Ascending aorta (tissue), 2 donors: ENCODE results near the gene ZNF221. TPM values are rescaled to one million over a fixed set of nuclear protein-coding genes. Genes with fewer than 3 reads are reported as not detected.

Experiments used
- DNase-seq, 2 donors: peaks; one replicate each; pipeline ENCODE4 v3.0.0-alpha.2; 2019; ENCODE audit warnings: low spot score in 2 of 2
- H3K27ac ChIP-seq, 2 donors: fragments of 200-600 bp; sonication (generic); one replicate each; pipeline ENCODE4 v1.5.1; 2016 to 2017; ENCODE audit warnings: mild to moderate bottlenecking in 1 of 2
- H3K27me3 ChIP-seq: fragments of 200-600 bp; sonication (generic); one replicate; pipeline ENCODE4 v1.5.1; 2017
- H3K36me3 ChIP-seq, 2 donors: fragments of 200-600 bp; sonication (generic); one replicate each; pipeline ENCODE4 v1.5.1; 2016
- H3K4me1 ChIP-seq, 2 donors: fragments of 200-600 bp; sonication (generic); one replicate each; pipeline ENCODE4 v1.5.1; 2016 to 2017; ENCODE audit warnings: mild to moderate bottlenecking in 1 of 2
- H3K4me3 ChIP-seq, 2 donors: fragments of 200-600 bp; sonication (generic); one replicate each; pipeline ENCODE4 v1.5.1; 2016 to 2017; ENCODE audit warnings: mild to moderate bottlenecking in 1 of 2
- H3K9me3 ChIP-seq, 2 donors: fragments of 200-600 bp; sonication (generic); one replicate each; pipeline ENCODE4 v1.5.1; 2016
- intact Hi-C: fragments of 100-400 bp; cut with DNase I; formaldehyde crosslinking; loops from one replicate; pipeline ENCODE4 v1.15.1; 2023
- total RNA-seq: library from RNA; depleted of rRNA; stranded (reverse); fragments of >200 nt; gene quantifications from one replicate; pipeline ENCODE4 v1.1.0, GENCODE V29; 2016
- TF ChIP-seq, protein P1 (sequence below), 3 experiments: fragments of 200-600 bp in 2 of 3; fragments of 450-650 bp in 1 of 3; sonication (generic) in 2 of 3; IDR thresholded peaks; one replicate each; pipeline ENCODE4 v1.5.1; 2016 to 2019; ENCODE audit warnings: antibody characterized with exemption in 3 of 3, mild to moderate bottlenecking in 1 of 3, moderate library complexity in 1 of 3

Gene ZNF221
- total RNA-seq, 1 donor from 2014 or later = 2.6 TPM

DNA sequence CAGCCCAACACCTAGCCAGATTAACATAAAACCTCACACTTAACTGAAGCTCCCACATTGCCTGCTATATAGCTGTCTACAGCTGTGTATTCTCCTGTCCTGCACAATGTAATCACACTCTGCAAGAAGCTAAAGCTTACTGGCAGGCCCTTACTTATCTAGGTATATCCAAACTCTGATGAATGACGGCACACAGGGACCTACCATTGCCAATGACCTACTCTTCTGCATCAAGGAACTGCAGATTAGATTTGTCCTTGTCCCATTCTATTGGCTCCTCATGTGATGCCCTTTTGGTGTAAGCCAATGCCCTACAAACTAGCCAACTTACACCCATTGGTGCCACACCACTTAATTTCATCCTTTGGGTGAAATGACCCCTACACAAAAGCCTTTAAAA, 42.4 kb upstream of the ZNF221 start:
- TF ChIP-seq, protein P1, sequence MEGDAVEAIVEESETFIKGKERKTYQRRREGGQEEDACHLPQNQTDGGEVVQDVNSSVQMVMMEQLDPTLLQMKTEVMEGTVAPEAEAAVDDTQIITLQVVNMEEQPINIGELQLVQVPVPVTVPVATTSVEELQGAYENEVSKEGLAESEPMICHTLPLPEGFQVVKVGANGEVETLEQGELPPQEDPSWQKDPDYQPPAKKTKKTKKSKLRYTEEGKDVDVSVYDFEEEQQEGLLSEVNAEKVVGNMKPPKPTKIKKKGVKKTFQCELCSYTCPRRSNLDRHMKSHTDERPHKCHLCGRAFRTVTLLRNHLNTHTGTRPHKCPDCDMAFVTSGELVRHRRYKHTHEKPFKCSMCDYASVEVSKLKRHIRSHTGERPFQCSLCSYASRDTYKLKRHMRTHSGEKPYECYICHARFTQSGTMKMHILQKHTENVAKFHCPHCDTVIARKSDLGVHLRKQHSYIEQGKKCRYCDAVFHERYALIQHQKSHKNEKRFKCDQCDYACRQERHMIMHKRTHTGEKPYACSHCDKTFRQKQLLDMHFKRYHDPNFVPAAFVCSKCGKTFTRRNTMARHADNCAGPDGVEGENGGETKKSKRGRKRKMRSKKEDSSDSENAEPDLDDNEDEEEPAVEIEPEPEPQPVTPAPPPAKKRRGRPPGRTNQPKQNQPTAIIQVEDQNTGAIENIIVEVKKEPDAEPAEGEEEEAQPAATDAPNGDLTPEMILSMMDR (IDR thresholded peaks at IDR 0.05) = no peak
- no peaks in the 10 kb centered on the region for H3K27me3 ChIP-seq
- no peak for DNase-seq
- intact Hi-C loops = no loop called here
- peaks cover 72 to 97% of the 10 kb centered on the region in 2 donors for H3K9me3 ChIP-seq
- no peak overlapping the region for H3K4me3 ChIP-seq
- no peak overlapping the region for H3K27ac ChIP-seq
- H3K36me3 ChIP-seq = peaks cover 4 to 6% of the 10 kb centered on the region in 2 donors
- no peaks in the 10 kb centered on the region for H3K4me1 ChIP-seq

DNA sequence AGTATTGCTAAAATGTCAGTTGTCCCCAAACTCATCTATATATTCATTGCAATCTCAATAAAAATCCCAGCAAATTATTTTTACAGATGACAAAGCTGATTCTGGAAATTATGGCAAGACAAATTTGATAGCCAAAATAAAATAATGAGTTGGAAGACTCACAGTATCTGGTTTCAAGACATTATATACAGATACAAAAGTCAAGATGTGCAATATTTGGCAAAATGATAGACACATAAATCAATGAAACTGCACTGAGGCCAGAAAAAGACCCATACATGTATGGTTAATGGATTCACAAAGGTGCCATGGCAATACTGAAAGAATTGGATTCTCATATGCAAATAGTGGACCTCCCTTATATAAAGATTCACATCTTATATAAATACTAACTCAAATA, 40.1 kb upstream of the ZNF221 start:
- Histone ChIP-seq H3K27me3 (no peaks in the 10 kb centered on the region), H3K9me3 (peaks cover 85 to 100% of the 10 kb centered on the region in 2 donors), H3K4me3 (no peak overlapping the region), H3K27ac (no peak overlapping the region), H3K36me3 (peaks cover 26 to 28% of the 10 kb centered on the region in 2 donors), H3K4me1 (no peaks in the 10 kb centered on the region)
- DNase-seq = no peak
- TF ChIP-seq, protein P1 (IDR thresholded peaks at IDR 0.05) = no peak
- intact Hi-C loops = no loop called here

DNA sequence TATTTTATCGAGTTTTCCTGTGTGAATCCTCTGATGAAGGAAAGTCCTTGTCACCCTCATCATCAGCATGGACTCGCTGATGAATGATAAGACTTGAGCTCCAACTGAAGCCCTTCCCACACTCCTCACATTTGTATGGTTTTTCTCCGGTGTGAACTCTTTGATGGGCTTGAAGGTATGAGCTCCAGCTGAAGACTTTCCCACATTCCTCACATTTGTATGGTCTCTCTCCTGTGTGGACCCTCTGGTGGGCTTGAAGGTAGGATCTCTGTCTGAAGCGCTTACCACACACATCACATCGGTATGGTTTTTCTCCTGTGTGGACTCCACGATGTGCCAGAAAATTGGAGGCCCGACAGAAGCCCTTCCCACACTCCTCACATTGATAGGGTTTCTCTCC, 37.6 kb upstream of the ZNF221 start:
- intact Hi-C loops = no loop called here

DNA sequence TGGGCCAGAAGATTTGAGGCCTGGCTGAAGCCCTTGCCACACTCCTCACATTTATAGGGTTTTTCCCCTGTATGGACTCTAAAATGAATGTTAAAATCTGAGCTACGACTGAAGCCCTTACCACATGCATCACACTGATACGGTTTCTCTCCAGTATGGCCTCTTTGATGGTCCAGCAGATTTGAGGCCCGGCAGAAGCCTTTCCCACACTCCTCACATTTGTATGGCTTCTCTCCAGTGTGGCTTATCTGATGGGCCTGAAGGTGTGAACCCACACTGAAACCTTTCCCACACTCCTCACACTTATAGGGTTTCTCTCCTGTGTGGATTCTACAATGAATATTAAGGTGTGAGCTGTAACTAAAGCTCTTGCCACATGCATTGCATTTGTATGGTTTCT, 37.0 kb upstream of the ZNF221 start:
- no peak for DNase-seq
- intact Hi-C loops = no loop called here
- TF ChIP-seq, protein P1 (IDR thresholded peaks at IDR 0.05) = no peak
- no peak overlapping the region for H3K4me3 ChIP-seq
- H3K9me3 ChIP-seq = peaks cover 87 to 100% of the 10 kb centered on the region in 2 donors
- peaks cover 58 to 60% of the 10 kb centered on the region in 2 donors for H3K36me3 ChIP-seq
- H3K27ac ChIP-seq = no peak overlapping the region
- no peaks in the 10 kb centered on the region for H3K27me3 ChIP-seq
- no peaks in the 10 kb centered on the region for H3K4me1 ChIP-seq

More for the DNA sequence above, 37.6 kb upstream of the ZNF221 start:
- Histone ChIP-seq H3K4me1 (no peaks in the 10 kb centered on the region), H3K27me3 (no peaks in the 10 kb centered on the region), H3K9me3 (peaks cover 87 to 100% of the 10 kb centered on the region in 2 donors), H3K36me3 (peaks cover 51 to 53% of the 10 kb centered on the region in 2 donors), H3K4me3 (no peak overlapping the region), H3K27ac (no peak overlapping the region)
- DNase-seq = no peak
- TF ChIP-seq, protein P1 (IDR thresholded peaks at IDR 0.05) = no peak

DNA sequence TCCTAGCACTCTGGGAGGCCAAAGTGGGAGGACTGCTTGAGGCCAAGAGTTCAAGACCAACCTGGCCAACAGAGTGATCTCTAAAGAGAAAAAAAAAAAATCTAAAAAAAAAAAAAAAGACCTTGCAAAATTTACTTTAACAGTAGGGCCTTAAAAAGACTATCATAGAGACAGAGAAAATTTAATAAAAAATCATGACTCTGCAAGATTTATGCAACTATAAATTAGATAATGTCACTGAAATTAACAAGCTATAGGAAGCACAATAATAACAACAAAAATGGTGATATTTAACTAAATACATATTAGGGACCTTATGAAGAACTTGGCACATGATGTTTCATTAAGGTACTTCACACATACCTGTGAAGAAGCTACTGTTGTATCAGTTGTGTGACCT, 27.2 kb upstream of the ZNF221 start:
- TF ChIP-seq, protein P1 (IDR thresholded peaks at IDR 0.05) = no peak
- no peaks in the 10 kb centered on the region for H3K4me1 ChIP-seq
- no peak for DNase-seq
- peaks cover 97 to 100% of the 10 kb centered on the region in 2 donors for H3K36me3 ChIP-seq
- H3K9me3 ChIP-seq = peaks cover 20 to 83% of the 10 kb centered on the region in 2 donors
- H3K27me3 ChIP-seq = no peaks in the 10 kb centered on the region
- intact Hi-C loops = no loop called here
- no peak overlapping the region for H3K27ac ChIP-seq
- H3K4me3 ChIP-seq = no peak overlapping the region

DNA sequence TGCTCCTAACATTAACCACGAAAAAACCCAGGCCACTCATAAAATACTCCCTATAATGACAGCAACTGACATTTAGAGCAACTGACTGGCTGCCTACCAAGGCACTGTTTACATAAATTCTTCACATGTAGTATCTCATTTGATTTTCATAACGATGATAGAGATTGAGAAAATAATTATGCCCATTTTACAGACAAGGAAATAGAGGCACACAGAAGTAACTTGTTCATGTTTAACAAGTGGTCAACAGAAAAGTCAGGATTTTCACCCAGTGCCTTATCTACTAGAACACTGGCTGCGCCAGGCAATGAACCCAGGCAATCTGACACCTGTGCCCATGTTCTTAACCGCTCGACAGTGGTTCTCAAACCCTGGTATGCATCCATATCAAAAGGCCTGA, 22.2 kb upstream of the ZNF221 start:
- Histone ChIP-seq H3K9me3 (peaks cover 11 to 34% of the 10 kb centered on the region in 2 donors), H3K4me3 (no peak overlapping the region), H3K27me3 (no peaks in the 10 kb centered on the region), H3K27ac (no peak overlapping the region), H3K36me3 (peaks cover 89 to 96% of the 10 kb centered on the region in 2 donors), H3K4me1 (peaks cover 0 to 7% of the 10 kb centered on the region in 2 donors)
- intact Hi-C loops = no loop called here
- TF ChIP-seq, protein P1 (IDR thresholded peaks at IDR 0.05) = no peak
- no peak for DNase-seq
